Measurements from ENCODE around the gene MAN2B2.
A peak's percentile ranks its signal among the peaks of the same experiment; 100 is the strongest.

The MAN2B2 gene

GRCh38 chr4:6546091-6546490 is 28.9 kb upstream of the MAN2B2 start:
- no peak for DNase-seq

GRCh38 chr4:6546681-6547447 is 28.1 kb upstream of the MAN2B2 start:
- DNase-seq, result peak in 34 of 56 donors; percentile 6 to 74 (median 30)

- DNase-seq, result peak in 12 of 56 donors; percentile 7 to 56 (median 36)
Measured at GRCh38 chr4:6548201-6548881, 26.6 kb upstream of the MAN2B2 start.

GRCh38 chr4:6548882-6549230 is 26.1 kb upstream of the MAN2B2 start:
- DNase-seq, result no peak

GRCh38 chr4:6549445-6549844 is 25.5 kb upstream of the MAN2B2 start:
- DNase-seq, result no peak

- DNase-seq, result peak in 24 of 56 donors; percentile 32 to 81 (median 62)
Measured at GRCh38 chr4:6549890-6550620, 24.9 kb upstream of the MAN2B2 start.

- DNase-seq, result no peak
Measured at GRCh38 chr4:6550821-6551220, 24.2 kb upstream of the MAN2B2 start.

GRCh38 chr4:6551660-6552059 is 23.3 kb upstream of the MAN2B2 start:
- no peak for DNase-seq

- DNase-seq, result peak in 18 of 56 donors; percentile 17 to 71 (median 44)
Measured at GRCh38 chr4:6555519-6555918, 19.5 kb upstream of the MAN2B2 start.

GRCh38 chr4:6556263-6556662 is 18.7 kb upstream of the MAN2B2 start:
- no peak for DNase-seq

GRCh38 chr4:6557185-6557584 is 17.8 kb upstream of the MAN2B2 start:
- no peak for DNase-seq

GRCh38 chr4:6557856-6558255 is 17.1 kb upstream of the MAN2B2 start:
- DNase-seq, result no peak

- peak in 3 of 56 donors; percentile 18 to 27 (median 22) for DNase-seq
Measured at GRCh38 chr4:6560416-6561172, 14.4 kb upstream of the MAN2B2 start.

- no peak for DNase-seq
Measured at GRCh38 chr4:6561173-6561516, 13.8 kb upstream of the MAN2B2 start.

- no peak for DNase-seq
Measured at GRCh38 chr4:6561706-6562371, 13.2 kb upstream of the MAN2B2 start.

- no peak for DNase-seq
Measured at GRCh38 chr4:6562931-6563901, 11.8 kb upstream of the MAN2B2 start.

GRCh38 chr4:6563935-6564645 is 10.9 kb upstream of the MAN2B2 start:
- DNase-seq, result peak in 1 of 56 donors; percentile 33

- no peak for DNase-seq
Measured at GRCh38 chr4:6565691-6566390, 9.1 kb upstream of the MAN2B2 start.

Measured in nucleus accumbens (tissue), 56 donors.